Measurements from ENCODE around the gene XCR1. TPM values are rescaled to one million over a fixed set of nuclear protein-coding genes. Genes with fewer than 3 reads are reported as not detected.
A peak's percentile ranks its signal among the peaks of the same experiment; 100 is the strongest.

XCR1 gene
- total and polyA plus RNA-seq, 9 of the 15 experiments (the other 6 are each of a cell fraction or from before 2014, with no cell fraction given) = not detected

GRCh38 chr3:45995236-45996192 lies 31.8 kb downstream of the XCR1 start, which contains the start of gene FYCO1 (continued):
- TF ChIP-seq, protein P1, sequence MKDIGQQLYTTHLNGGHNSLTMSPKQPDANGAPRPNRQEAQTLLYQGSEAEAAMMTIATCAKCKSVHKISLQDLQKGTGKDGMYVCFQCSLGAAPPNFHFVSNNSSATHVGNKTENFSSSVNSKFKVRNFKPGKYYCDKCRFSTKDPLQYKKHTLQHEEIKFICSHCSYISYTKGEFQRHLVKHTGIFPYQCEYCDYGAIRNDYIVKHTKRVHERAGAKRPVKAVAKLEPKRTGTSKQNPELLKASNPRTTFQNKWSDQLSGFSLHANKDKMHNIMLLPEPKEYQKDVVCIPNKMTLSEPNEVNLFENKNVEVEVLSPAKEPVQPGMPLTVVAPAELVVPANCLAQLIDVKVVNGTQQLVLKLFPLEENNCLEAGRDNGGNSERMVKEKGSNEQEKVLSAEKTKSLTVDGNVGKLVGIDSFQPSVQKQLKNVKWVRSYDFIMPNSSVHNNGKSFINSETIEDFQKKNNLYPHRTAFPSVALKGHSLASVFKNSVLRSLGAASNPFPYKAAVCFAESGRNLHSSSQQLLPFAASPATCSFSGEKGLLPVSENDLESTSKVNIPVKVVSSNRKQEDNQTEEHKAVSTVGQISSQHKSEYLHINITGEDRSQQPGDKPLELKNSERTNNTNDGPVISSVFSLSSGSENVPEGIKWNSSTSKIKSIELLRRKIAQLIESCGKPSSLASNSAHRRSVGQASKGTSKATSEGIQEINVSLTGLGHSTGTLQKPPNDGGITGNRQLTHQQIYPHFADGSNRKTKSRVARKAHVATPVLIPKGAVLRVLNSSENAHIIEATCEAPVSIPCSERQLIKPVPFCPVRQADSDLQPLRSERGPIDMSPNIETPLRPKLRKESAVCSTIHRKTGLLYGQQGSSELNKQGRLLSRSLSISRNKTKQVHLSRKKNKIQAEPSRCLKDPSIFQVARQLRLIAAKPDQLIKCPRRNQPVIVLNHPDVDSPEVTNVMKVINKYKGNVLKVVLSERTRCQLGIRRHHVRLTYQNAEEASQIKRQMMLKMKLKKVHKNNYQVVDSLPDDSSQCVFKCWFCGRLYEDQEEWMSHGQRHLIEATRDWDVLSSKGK (CRISPR knock-in tag; IDR thresholded peaks at IDR 0.05) = no peak
- no peak for TF ChIP-seq ZBTB43 (CRISPR knock-in tag; IDR thresholded peaks at IDR 0.05)
- TF ChIP-seq MBD2 (IDR thresholded peaks at IDR 0.05; ENCODE audit: borderline replicate concordance, low read depth) = peak; percentile 94
- TF ChIP-seq, protein P2, sequence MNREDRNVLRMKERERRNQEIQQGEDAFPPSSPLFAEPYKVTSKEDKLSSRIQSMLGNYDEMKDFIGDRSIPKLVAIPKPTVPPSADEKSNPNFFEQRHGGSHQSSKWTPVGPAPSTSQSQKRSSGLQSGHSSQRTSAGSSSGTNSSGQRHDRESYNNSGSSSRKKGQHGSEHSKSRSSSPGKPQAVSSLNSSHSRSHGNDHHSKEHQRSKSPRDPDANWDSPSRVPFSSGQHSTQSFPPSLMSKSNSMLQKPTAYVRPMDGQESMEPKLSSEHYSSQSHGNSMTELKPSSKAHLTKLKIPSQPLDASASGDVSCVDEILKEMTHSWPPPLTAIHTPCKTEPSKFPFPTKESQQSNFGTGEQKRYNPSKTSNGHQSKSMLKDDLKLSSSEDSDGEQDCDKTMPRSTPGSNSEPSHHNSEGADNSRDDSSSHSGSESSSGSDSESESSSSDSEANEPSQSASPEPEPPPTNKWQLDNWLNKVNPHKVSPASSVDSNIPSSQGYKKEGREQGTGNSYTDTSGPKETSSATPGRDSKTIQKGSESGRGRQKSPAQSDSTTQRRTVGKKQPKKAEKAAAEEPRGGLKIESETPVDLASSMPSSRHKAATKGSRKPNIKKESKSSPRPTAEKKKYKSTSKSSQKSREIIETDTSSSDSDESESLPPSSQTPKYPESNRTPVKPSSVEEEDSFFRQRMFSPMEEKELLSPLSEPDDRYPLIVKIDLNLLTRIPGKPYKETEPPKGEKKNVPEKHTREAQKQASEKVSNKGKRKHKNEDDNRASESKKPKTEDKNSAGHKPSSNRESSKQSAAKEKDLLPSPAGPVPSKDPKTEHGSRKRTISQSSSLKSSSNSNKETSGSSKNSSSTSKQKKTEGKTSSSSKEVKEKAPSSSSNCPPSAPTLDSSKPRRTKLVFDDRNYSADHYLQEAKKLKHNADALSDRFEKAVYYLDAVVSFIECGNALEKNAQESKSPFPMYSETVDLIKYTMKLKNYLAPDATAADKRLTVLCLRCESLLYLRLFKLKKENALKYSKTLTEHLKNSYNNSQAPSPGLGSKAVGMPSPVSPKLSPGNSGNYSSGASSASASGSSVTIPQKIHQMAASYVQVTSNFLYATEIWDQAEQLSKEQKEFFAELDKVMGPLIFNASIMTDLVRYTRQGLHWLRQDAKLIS (CRISPR knock-in tag; IDR thresholded peaks at IDR 0.05) = peak; percentile 74; the same call in 1 of the 2 replicates
- no peak for TF ChIP-seq ETS2 (tag; IDR thresholded peaks at IDR 0.05; ENCODE audit: borderline replicate concordance, poor library complexity, severe bottlenecking)
- no peak for TF ChIP-seq COPS2 (conservative IDR thresholded peaks at IDR 0.05)
- no peak for TF ChIP-seq FUS (optimal IDR thresholded peaks at IDR 0.05; ENCODE audit: low read depth, low read length)
- TF ChIP-seq NR2C1 (IDR thresholded peaks at IDR 0.05) = peak; percentile 61; the same call in 1 of the 2 replicates
- peak; percentile 88 for TF ChIP-seq NR2C1 (tag; IDR thresholded peaks at IDR 0.05)
- TF ChIP-seq TCF7 (IDR thresholded peaks at IDR 0.05; ENCODE audit: borderline replicate concordance) = 0 out of 2 replicates have a peak, but pooled peaks have one; percentile 7
- peak; percentile 25; the same call in 1 of the 2 replicates for TF ChIP-seq SMAD3 (CRISPR knock-in tag; conservative IDR thresholded peaks at IDR 0.05)
- peak; percentile 30 for TF ChIP-seq FIP1L1 (IDR thresholded peaks at IDR 0.05; ENCODE audit: low read depth, low read length, poor library complexity, severe bottlenecking)
- TF ChIP-seq VEZF1 (CRISPR knock-in tag; IDR thresholded peaks at IDR 0.05) = peak; percentile 68
- TF ChIP-seq SPI1 (IDR thresholded peaks at IDR 0.05; ENCODE audit: borderline replicate concordance, low read depth, low read length) = peak; percentile 31; the same call in 1 of the 2 replicates
- TF ChIP-seq NFXL1 (CRISPR knock-in tag; IDR thresholded peaks at IDR 0.05) = no peak
- TF ChIP-seq CREB1 (IDR thresholded peaks at IDR 0.05) = peak; percentile 86
- TF ChIP-seq CREB1 (CRISPR knock-in tag; IDR thresholded peaks at IDR 0.05) = peak; percentile 89

Data from K562 (cell line).